MCF 10A (cell line): ENCODE measurements around the gene TMEM60. TPM values are rescaled to one million over a fixed set of nuclear protein-coding genes. Genes with fewer than 3 reads are reported as not detected.

ENCODE experiments used
- Bru-seq: library from RNA; stranded (reverse); fragments of 400-500 nt; gene quantifications from one replicate; lab custom pipeline; 2021; lab: Mats Ljungman, UMichigan
- BruChase-seq, 2 experiments: library from RNA; stranded (reverse); fragments of 400-500 nt; gene quantifications; one replicate each; lab custom pipeline; 2021; lab: Mats Ljungman, UMichigan
- BruUV-seq: library from RNA; stranded (reverse); fragments of 400-500 nt; replicated peaks from 2 replicates; lab custom pipeline; 2021; lab: Mats Ljungman, UMichigan
- CTCF ChIA-PET: fragments of 300-600 bp; sonication (Branson Sonifier 250); formaldehyde crosslinking; extraction: SDS; loops from one replicate; lab custom pipeline; 2021; ENCODE audit warnings: antibody characterized with exemption, inconsistent platforms; lab: Yijun Ruan, JAX
- POLR2A ChIA-PET: fragments of 300-600, 350-650 bp; sonication (Branson Sonifier 250); formaldehyde crosslinking; extraction: SDS; loops from one replicate; lab custom pipeline; 2020; ENCODE audit warnings: antibody characterized with exemption, inconsistent platforms; lab: Yijun Ruan, JAX
- DNase-seq: peaks from one replicate; pipeline ENCODE4 v3.0.0-alpha.2; 2018; ENCODE audit not compliant: unreplicated experiment
- H3K27ac Mint-ChIP-seq: one replicate; pipeline ENCODE4 v1.8.0; 2022; ENCODE audit warnings: mild to moderate bottlenecking, low read depth, mixed read lengths; ENCODE audit not compliant: unreplicated experiment
- H3K27me3 Mint-ChIP-seq: one replicate; pipeline ENCODE4 v1.8.0; 2022; ENCODE audit warnings: mixed read lengths; ENCODE audit not compliant: insufficient read depth, unreplicated experiment
- H3K36me3 Mint-ChIP-seq: one replicate; pipeline ENCODE4 v1.8.0; 2022; ENCODE audit warnings: mild to moderate bottlenecking, moderate library complexity, mixed read lengths; ENCODE audit not compliant: insufficient read depth, unreplicated experiment
- H3K4me1 Mint-ChIP-seq: one replicate; pipeline ENCODE4 v1.8.0; 2022; ENCODE audit warnings: mixed read lengths; ENCODE audit not compliant: insufficient read depth, unreplicated experiment
- H3K4me3 Mint-ChIP-seq: one replicate; pipeline ENCODE4 v1.8.0; 2022; ENCODE audit warnings: mild to moderate bottlenecking, moderate library complexity, mixed read lengths; ENCODE audit not compliant: unreplicated experiment
- H3K9me3 Mint-ChIP-seq: one replicate; pipeline ENCODE4 v1.8.0; 2022; ENCODE audit warnings: mixed read lengths; ENCODE audit not compliant: unreplicated experiment
- CTCF ChIP-seq: fragments of 200-600 bp; IDR thresholded peaks from one replicate; pipeline ENCODE4 v1.8.0; 2022; ENCODE audit warnings: antibody characterized with exemption, mild to moderate bottlenecking; ENCODE audit not compliant: unreplicated experiment
- intact Hi-C: fragments of 100-400 bp; cut with micrococcal nuclease; formaldehyde crosslinking; loops from 2 replicates; pipeline ENCODE4 v1.14.1; 2022
- long read RNA-seq: library from polyadenylated mRNA; stranded (forward); transcript quantifications from one replicate; pipeline ENCODE4 v2.0.0, GENCODE V29; 2022
- total RNA-seq: library from RNA; stranded (reverse); gene quantifications from 2 replicates; pipeline ENCODE4 v1.2.3, GENCODE V29; 2022

Gene TMEM60
- 7.1 and 11.6 TPM in 2 replicates for total RNA-seq
- percentile 75 among the genes with signal in this experiment for Bru-seq, nascent RNA
- percentile 67 among the genes with signal in this experiment for BruChase-seq, experiment 1, labeled RNA remaining after a 6-hour chase
- percentile 84 among the genes with signal in this experiment for BruChase-seq, experiment 2, labeled RNA remaining after a 2-hour chase
- long read RNA-seq, transcript TMEM60-201 (2 exons, 1,023 nt): major isoform, 15 of 16 reads
- long read RNA-seq, partial matches to known transcripts: 0 of 16 reads
- long read RNA-seq, other reads (novel, unspliced or antisense): 1 of 16 reads

- peaks cover 15% of the 10 kb centered on the region for H3K36me3 Mint-ChIP-seq
- H3K27ac Mint-ChIP-seq: peak within 1 kb of the TSS; percentile 94
- peaks cover 21% of the 10 kb centered on the region for H3K4me1 Mint-ChIP-seq
- peak within 1 kb of the TSS; percentile 96 for H3K4me3 Mint-ChIP-seq
- intact Hi-C loops: loop anchor here (2.0 to 10.0 kb wide), 2 partner anchors 106 to 134 kb away; no protein-coding TSS in a partner anchor
- no TSS peak for BruUV-seq
- no peaks in the 10 kb centered on the region for H3K9me3 Mint-ChIP-seq
- POLR2A ChIA-PET: interaction anchor here (0.5 to 4.4 kb wide), 23 partner anchors 13 to 323 kb away, joined by 3 to 40 read pairs (median 4); partner anchors contain the start of gene RSBN1L
- TF ChIP-seq CTCF: peak; percentile 65
- H3K27me3 Mint-ChIP-seq: no peaks in the 10 kb centered on the region
- DNase-seq: peak; percentile 100
- CTCF ChIA-PET: interaction anchor here (0.7 to 3.0 kb wide), 11 partner anchors 12 to 147 kb away, joined by 3 to 16 read pairs (median 4); no protein-coding TSS in a partner anchor
These were observed at the start of gene TMEM60, which contains the start of gene PHTF2 for GRCh38 chr7:77798394-77799077. Gene TMEM60, minus strand, starts transcription at chr7:77798434. Its CDS starts 4,061 bp downstream, at chr7:77794373. Gene PHTF2, plus strand, starts transcription at chr7:77798773.

- Mint-ChIP-seq H3K27me3 (no peaks in the 10 kb centered on the region), H3K27ac (no peak overlapping the region), H3K9me3 (no peaks in the 10 kb centered on the region), H3K4me1 (no peaks in the 10 kb centered on the region), H3K4me3 (no peak overlapping the region), H3K36me3 (no peaks in the 10 kb centered on the region)
- ChIA-PET POLR2A (interaction anchor here (0.7 to 1.0 kb wide), 2 partner anchors 9 to 20 kb away, joined by 3 to 4 read pairs; no protein-coding TSS in a partner anchor), CTCF (no interaction called here)
- BruUV-seq: no TSS peak
- no peak for DNase-seq
- intact Hi-C loops: no loop called here
- TF ChIP-seq CTCF: no peak
These were observed 48.3 kb upstream of the TMEM60 start for GRCh38 chr7:77846317-77847092.

- ChIA-PET CTCF (interaction anchor here (1.5 kb wide), 1 partner anchor 9 kb away, joined by 5 read pairs; no protein-coding TSS in a partner anchor), POLR2A (no interaction called here)
- Mint-ChIP-seq H3K27ac (no peak overlapping the region), H3K9me3 (no peaks in the 10 kb centered on the region), H3K36me3 (no peaks in the 10 kb centered on the region), H3K4me1 (no peaks in the 10 kb centered on the region), H3K27me3 (no peaks in the 10 kb centered on the region), H3K4me3 (no peak overlapping the region)
- DNase-seq: no peak
- no TSS peak for BruUV-seq
- intact Hi-C loops: no loop called here
- TF ChIP-seq CTCF: no peak
These were observed 45.0 kb upstream of the TMEM60 start for GRCh38 chr7:77843194-77843593.
